ENCODE measurements around the gene ATE1. TPM values are rescaled to one million over a fixed set of nuclear protein-coding genes. Genes with fewer than 3 reads are reported as not detected.
A peak's percentile ranks its signal among the peaks of the same experiment; 100 is the strongest.
"Not testable (repeated sequence)": the region's sequence is repeated elsewhere in the genome, so short reads cannot be mapped to it uniquely, and the experiment has no call there.

ATE1 gene
- total RNA-seq, 1 donor from 2014 or later, result 83.1 TPM

DNA sequence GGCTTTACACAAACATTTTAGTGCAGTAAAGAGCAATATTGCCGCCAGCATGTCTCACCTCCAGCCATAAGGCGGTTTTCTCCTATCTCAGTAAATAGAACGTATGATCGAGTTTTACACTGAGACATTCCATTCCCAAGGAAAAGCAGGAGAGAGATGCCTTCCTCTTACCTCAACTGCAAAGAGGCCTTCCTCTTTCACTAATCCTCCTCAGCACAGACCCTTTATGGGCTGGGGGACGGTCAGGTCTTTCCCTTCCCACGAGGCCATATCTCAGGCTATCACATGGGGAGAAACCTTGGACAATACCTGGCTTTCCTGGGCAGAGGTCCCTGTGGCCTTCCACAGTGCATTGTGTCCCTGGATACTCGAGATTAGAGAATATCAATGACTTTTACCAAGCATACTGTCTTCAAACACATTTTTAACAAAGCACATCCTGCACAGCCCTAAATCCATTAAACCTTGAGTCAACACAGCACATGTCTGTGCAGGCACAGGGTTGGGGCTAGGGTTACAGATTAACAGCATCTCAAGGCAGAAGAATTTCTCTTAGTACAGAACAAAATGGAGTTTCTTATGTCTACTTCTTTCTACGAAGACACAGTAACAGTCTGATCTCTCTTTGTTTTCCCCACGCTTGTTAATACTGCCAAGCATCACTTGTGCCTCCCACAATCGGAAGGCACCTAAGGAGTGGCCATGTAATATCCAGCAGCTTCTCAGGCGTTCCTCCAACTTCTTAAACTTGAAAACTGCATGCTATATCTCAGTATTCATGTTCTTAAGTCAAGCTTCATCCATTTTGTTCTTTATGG lies 2.6 kb upstream of the ATE1 start:
- DNase-seq, result not testable (repeated sequence)

DNA sequence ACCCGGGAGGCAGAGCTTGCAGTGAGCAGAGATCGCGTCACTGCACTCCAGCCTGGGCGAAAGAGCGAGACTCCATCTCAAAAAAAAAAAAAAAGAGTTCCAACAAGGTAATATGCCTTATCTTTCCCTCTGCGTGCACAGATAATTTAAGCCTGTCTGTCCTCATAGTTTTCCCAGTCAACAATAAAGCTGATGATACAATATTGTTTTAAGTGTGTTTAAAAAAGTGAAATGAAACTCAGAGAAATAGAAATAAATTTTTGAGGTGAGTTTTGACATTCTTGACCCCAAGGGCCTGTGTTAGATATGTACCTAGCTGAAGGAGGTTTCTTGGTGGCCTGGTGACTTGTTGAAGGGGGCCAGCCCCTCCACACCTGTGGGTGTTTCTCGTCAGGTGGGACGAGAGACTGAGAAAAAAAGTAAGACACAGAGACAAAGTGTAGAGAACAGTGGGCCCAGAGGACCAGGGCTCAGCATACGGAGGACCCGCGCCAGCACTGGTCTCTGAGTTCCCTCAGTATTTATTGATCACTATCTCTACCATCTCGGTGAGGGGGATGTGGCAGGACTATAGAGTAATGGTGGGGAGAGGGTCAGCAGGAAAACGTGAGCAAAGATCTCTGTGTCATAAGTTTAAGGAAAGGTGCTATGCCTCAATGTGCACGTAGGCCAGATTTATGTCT lies 1.9 kb upstream of the ATE1 start:
- not testable (repeated sequence) for DNase-seq

GRCh38 chr10:121928528-121928884 lies 675 bp upstream of the ATE1 start:
- no peak for DNase-seq

GRCh38 chr10:121927318-121927840 lies 452 bp downstream of the ATE1 start:
- peak; percentile 67 for DNase-seq

- peak; percentile 35 for DNase-seq
Observed at GRCh38 chr10:121926671-121927317, 1.0 kb downstream of the ATE1 start.

DNA sequence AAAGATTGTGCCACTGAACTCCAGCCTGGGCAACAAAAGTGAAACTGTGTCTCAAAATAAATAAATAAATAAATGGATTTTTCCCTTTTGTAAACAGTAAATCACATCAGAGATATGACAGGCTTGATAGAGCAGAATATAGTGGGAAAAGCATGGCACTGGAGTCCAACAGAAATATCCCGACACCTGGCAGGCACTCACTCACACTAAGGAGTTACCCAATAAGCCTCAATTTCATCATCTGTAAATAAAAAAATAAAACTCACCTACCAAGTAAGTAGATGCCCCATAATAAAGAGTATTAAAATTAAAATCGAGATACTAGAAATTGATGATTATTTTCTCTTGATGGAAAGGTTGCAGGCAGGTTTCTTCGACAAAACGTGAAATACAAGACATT lies 1.7 kb downstream of the ATE1 start:
- DNase-seq, result no peak

DNA sequence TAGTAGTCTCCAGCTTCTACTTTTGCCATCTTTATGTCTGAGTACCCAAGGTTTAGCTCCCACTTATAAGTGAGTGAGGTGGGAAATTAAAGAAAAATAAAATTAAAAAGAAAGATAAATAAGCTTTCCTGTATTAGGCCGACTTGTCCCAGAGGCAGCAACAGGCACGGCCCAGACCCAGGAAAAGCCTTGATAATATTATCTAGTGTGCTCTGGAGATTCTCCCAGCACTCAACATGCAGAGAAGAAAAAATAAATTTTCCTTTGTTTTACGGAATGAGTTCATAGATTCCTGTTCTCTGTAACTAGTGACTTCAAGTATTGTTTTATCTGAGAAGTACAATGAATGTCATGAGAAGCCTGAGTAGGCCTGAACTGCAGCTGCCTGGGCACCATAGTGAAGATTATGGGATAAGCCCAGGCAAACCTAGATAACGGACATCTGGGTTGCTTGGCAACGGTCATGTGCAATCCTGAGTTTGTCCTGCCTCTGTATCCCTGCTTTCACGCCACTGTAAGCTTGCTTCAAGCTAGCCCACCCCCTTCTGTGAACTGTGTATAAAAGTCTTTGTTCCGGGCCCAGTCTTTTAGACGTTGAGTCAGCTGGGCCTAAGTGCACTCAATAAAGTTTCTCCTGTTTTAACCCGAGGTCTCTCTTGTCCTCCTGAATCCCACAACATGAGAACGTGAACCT lies 6.4 kb downstream of the ATE1 start:
- no peak for DNase-seq

DNA sequence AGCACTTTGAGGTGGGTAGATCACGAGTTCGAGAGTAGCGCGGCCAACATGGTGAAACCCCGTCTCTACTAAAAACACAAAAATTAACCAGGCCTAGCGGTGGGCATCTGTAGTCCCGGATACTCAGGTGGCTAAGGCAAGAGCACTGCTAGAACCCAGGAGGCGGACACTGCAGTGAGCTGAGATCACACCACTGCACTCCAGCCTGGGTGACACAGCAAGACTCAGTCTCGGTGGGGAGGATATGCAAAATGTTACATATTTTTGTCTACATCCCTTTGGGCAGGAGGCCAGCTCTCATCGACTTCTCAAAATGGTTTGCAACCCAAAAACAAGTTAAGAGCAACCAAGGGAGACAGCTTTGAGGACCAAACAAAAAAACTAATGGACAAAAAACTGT lies 8.2 kb downstream of the ATE1 start:
- DNase-seq, result no peak

- not testable (repeated sequence) for DNase-seq
Observed at GRCh38 chr10:121918800-121919199, 9.0 kb downstream of the ATE1 start.

- no peak for DNase-seq
Observed at GRCh38 chr10:121914661-121915060, 13.2 kb downstream of the ATE1 start.

- no peak for DNase-seq
Observed at GRCh38 chr10:121911421-121911697, 16.5 kb downstream of the ATE1 start.

DNA sequence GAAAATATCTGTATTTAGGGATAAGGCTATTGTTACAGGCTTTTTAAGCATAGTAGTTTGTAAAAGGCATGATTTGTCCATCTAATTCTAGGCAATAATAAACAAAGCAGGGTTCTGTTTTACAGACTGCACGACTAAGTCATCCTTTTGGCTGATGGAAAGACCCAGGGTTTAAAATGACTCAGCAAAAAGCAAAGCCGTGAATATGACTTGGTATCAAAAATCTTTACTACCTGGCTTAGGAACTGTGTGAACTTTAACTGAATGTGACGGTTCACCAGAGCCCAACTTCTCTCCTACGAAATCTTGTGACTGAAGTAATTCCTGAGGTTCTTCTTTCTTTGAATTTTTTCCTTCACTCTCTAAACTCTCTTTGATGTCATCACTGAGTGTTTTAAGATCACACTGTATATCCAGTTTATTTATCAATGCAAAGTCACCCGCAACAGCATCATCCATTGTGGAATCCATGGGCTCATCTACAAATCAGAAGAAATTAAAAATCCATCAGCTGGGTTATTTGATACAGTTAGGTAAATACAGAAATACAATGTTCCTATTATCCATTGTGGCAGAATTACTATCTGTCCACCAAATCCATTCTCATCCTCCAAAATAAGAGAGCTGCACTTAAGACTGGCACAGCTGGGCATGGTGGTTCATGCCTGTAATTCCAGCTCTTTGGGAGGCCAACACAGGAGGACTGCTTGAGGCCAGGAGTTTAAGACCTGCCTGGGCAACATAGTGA lies 17.0 kb downstream of the ATE1 start:
- no peak for DNase-seq

DNA sequence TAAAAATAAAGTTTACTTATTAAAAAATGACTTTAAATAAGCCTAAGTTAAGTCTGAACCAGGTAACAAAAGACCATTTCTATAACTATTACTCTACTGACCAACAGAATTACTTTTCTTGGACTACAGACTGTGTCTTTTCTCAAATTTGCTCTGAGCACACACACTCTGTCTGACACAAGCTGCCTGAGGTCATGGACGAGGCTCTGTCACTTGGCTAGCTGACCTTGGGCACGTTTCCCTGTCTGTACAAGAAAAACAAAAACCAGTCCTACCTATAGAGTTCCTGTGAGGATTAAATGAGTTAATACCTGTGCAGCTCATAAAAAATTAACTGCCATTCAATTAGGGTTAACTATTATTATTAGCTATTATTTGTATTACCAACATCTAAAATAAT lies 22.9 kb downstream of the ATE1 start:
- no peak for DNase-seq

- DNase-seq, result peak; percentile 92
Observed at GRCh38 chr10:121900443-121901174, 27.2 kb downstream of the ATE1 start.

DNA sequence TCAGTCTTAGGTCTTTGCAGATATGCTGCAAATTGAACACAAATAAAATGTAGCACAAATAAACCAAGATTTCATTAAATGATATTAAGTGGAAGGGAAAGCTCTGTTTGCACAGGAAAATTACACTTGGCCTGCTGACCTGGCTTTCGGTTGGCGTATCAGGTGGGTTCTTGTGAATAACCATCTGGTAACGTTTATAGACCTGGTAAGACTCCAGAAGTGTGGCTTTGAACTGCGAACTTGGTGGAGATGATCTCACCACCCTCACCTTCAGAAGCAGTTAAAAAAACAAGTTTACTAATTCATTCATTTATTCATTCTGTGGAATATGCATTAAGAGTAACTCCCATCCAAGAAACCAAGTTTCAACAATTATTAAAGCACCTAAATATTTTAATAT lies 28.1 kb downstream of the ATE1 start:
- no peak for DNase-seq

- DNase-seq, result no peak
Observed at GRCh38 chr10:121891103-121891502, 36.7 kb downstream of the ATE1 start.

DNA sequence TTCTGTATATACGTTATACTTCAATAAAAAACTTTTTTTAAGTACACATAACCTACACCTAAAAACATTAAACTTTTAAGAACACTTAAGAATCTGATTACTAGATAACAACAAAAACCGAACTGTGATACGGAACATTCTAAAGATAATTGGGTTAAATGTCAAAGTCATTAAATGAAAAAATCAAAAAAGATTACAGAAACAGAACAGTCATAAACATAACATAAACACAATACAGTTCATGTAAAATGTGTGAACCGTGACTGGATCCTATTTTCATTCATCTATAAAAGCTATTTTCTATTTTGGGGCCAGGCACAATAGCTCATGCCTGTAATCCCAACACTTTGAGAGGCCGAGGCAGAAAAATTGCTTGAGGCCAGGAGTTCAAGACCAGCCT lies 38.6 kb downstream of the ATE1 start:
- DNase-seq, result no peak

- DNase-seq, result peak; percentile 75
Observed at GRCh38 chr10:121886997-121887622, 40.7 kb downstream of the ATE1 start.

DNA sequence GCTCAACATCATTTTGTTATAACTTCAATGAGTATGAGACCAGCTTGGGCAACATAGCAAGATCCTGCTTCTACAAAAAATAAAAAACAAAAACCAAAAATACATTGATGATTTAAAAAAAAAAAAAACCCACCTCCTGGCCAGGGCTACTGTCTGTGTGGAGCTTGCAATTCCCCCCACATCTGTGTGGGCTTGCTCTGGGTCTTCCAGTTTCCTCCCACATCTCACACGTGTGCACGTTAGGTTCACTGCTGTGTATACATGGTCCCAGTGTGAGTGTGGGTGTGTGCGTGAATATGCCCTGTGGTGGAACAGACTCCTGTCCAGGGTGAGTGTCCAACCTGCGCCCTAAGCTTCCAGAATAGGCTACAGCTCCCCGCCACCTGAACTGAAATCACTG lies 41.6 kb downstream of the ATE1 start:
- DNase-seq, result no peak

GRCh38 chr10:121880895-121881294 lies 46.9 kb downstream of the ATE1 start:
- peak; percentile 59 for DNase-seq

GRCh38 chr10:121879476-121879875 lies 48.4 kb downstream of the ATE1 start:
- no peak for DNase-seq

Measured in tongue (tissue), 2 donors.